ENCODE data around the gene NFATC2.

DNA sequence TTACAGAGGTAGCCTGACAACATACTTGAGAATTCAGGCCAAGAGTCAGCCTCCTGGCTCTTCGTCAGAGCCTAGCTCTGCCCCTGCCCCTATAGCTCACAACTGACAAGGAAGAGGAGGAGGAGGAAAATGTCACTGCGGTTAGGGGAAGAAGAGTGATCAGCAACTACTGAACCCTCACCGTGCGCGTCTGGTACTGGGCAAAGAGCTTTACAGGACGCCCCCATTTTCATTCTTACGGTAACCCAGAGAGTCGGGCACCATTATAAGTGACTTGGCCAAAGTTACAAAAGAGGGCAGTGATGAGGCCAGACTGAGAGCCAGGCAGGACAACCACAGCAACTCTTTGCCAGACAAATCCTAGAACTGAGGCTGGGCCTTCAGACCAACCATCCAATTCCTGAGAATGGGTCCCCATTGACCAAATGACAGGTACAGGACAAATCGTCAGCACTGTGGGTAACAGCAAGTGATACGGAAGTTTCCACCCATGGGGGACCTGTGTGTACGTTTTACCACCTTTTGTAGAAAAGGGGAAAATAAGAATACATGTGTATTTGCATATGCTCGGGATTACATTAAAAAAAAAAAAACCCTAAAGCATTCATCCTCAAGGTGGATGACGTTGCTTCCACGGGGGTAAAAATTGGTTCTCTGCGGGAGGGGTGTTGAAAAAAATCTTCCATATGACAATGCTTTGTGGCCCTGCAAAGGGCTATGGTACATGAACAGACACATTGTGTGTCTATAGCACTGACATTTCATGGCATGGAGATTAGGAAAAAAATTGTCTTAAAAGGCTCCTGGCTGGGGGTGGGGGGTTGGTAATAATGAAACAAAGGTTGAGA, 118.0 kb downstream of the NFATC2 start:
- TF ChIP-seq, protein P1, sequence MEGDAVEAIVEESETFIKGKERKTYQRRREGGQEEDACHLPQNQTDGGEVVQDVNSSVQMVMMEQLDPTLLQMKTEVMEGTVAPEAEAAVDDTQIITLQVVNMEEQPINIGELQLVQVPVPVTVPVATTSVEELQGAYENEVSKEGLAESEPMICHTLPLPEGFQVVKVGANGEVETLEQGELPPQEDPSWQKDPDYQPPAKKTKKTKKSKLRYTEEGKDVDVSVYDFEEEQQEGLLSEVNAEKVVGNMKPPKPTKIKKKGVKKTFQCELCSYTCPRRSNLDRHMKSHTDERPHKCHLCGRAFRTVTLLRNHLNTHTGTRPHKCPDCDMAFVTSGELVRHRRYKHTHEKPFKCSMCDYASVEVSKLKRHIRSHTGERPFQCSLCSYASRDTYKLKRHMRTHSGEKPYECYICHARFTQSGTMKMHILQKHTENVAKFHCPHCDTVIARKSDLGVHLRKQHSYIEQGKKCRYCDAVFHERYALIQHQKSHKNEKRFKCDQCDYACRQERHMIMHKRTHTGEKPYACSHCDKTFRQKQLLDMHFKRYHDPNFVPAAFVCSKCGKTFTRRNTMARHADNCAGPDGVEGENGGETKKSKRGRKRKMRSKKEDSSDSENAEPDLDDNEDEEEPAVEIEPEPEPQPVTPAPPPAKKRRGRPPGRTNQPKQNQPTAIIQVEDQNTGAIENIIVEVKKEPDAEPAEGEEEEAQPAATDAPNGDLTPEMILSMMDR (conservative IDR thresholded peaks at IDR 0.05; ENCODE audit: low read length) = no peak
- no peak for TF ChIP-seq EZH2phosphoT487 (IDR thresholded peaks at IDR 0.05; ENCODE audit: borderline replicate concordance)
